GM12878 (cell line): ENCODE results near the gene RAB3A. TPM values are rescaled to one million over a fixed set of nuclear protein-coding genes. Genes with fewer than 3 reads are reported as not detected.

Experiments used
- ELK1 ChIP-seq: IDR thresholded peaks from 2 replicates; pipeline ENCODE4 v1.6.1; 2012; ENCODE audit warnings: low read depth, low read length, improper control_type of control experiment
- GABPA ChIP-seq: IDR thresholded peaks from 2 replicates; pipeline ENCODE4 v1.6.1; 2014; ENCODE audit warnings: antibody characterized with exemption, low read depth, mild to moderate bottlenecking, inconsistent platforms
- GATAD2B ChIP-seq: fragments of 450-650 bp; conservative IDR thresholded peaks from 2 replicates; pipeline ENCODE4 v1.6.1; 2017; ENCODE audit warnings: low read depth, mild to moderate bottlenecking, moderate library complexity
- MXI1 ChIP-seq: fragments of 150-350 bp; IDR thresholded peaks from 2 replicates; pipeline ENCODE4 v1.6.1; 2011; ENCODE audit warnings: low read depth, mild to moderate bottlenecking, inconsistent platforms, low read length, improper control_type of control experiment
- NBN ChIP-seq: fragments of 450-650 bp; IDR thresholded peaks from 2 replicates; pipeline ENCODE4 v1.6.1; 2016
- RUNX3 ChIP-seq: IDR thresholded peaks from 2 replicates; pipeline ENCODE4 v1.6.1; 2012; ENCODE audit warnings: low read length, inconsistent platforms
- SP1 ChIP-seq: IDR thresholded peaks from one replicate; pipeline ENCODE4 v1.6.1; 2011; ENCODE audit warnings: low read depth, low read length
- TARDBP ChIP-seq: IDR thresholded peaks from 2 replicates; pipeline ENCODE4 v1.6.1; 2016; ENCODE audit warnings: borderline replicate concordance
- TBL1XR1 ChIP-seq: IDR thresholded peaks from 2 replicates; pipeline ENCODE4 v1.6.1; 2012; ENCODE audit warnings: low read depth, low read length, improper control_type of control experiment
- YY1 ChIP-seq: IDR thresholded peaks from 2 replicates; pipeline ENCODE4 v1.6.1; 2011; ENCODE audit warnings: low read depth, mild to moderate bottlenecking, low read length
- ZBTB4 ChIP-seq: fragments of 450-650 bp; formaldehyde crosslinking; IDR thresholded peaks from 2 replicates; pipeline ENCODE4 v1.4.0; 2022; ENCODE audit warnings: mild to moderate bottlenecking, moderate library complexity
- ZNF217 ChIP-seq: fragments of 450-650 bp; IDR thresholded peaks from 2 replicates; pipeline ENCODE4 v1.6.1; 2017; ENCODE audit warnings: antibody characterized with exemption, mild to moderate bottlenecking
- ZNF687 ChIP-seq: fragments of 450-650 bp; IDR thresholded peaks from 2 replicates; pipeline ENCODE4 v1.6.1; 2017; ENCODE audit warnings: mild to moderate bottlenecking, moderate library complexity
- polyA plus RNA-seq, 11 experiments: library from polyadenylated mRNA; depleted of rRNA in 4 of 11; unstranded in 6 of 11; stranded (reverse) in 5 of 11; fragments of >200 nt; fragmentation: Nextera tagmentation in 4 of 11; fragmentation: Illumina TruSeq in 1 of 11; extraction: Ambion mirVana in 4 of 11; extraction: Trizol in 1 of 11; gene quantifications; 1 replicate in 1 of 11; 2 replicates in 10 of 11; pipeline versions ENCODE4 v1.2.1 to v1.2.3, GENCODE V29; 2011 to 2016; ENCODE audit warnings: inconsistent platforms in 2 of 11, missing spikeins in 2 of 11, low read depth in 1 of 11
- total RNA-seq, 4 experiments: library from RNA; depleted of rRNA in 3 of 4; stranded (reverse); fragments of >200 nt in 3 of 4; fragmentation: Illumina TruSeq in 1 of 4; extraction: Trizol in 1 of 4; gene quantifications; 2 replicates each; pipeline versions ENCODE4 v1.2.1 to v1.2.3, GENCODE V29; 2013 to 2021

The RAB3A gene
- total and polyA plus RNA-seq, 10 of the 15 experiments (the other 5 are each of a cell fraction or from before 2014, with no cell fraction given), result 0.07 to 3.5 (median 1.2) TPM; not detected in 1

- TF ChIP-seq ZBTB4 (no peak), ZNF217 (no peak), YY1 (peak; percentile 49; the same call in 1 of the 2 replicates), ELK1 (0 out of 2 replicates have a peak, but pooled peaks have one; percentile 36), NBN (peak; percentile 52; the same call in 1 of the 2 replicates), SP1 (peak; percentile 34), ZNF687 (peak; percentile 39), TARDBP (no peak), GABPA (no peak), RUNX3 (peak; percentile 37; the same call in 1 of the 2 replicates), GATAD2B (0 out of 2 replicates have a peak, but pooled peaks have one; percentile 7), TBL1XR1 (0 out of 2 replicates have a peak, but pooled peaks have one; percentile 15), MXI1 (0 out of 2 replicates have a peak, but pooled peaks have one; percentile 25)
Observed at GRCh38 chr19:18167975-18168645, 35.7 kb downstream of the RAB3A start (continued).
